Spinal cord (tissue), 10 donors: ENCODE measurements around the gene OSBP2. TPM values are rescaled to one million over a fixed set of nuclear protein-coding genes. Genes with fewer than 3 reads are reported as not detected.

Experiments
- DNase-seq, 6 donors: peaks; one replicate each; pipeline versions ENCODE4 v3.0.0 to v3.0.0-alpha.2; 2013 to 2015; ENCODE audit warnings: low spot score in 6 of 6, low read depth in 4 of 6
- H3K27ac ChIP-seq: one replicate; pipeline ENCODE4 v1.5.1; 2013; ENCODE audit warnings: low read depth, low read length, control low read depth
- H3K27me3 ChIP-seq: one replicate; pipeline ENCODE4 v1.6.1; 2013; ENCODE audit warnings: low read length; ENCODE audit not compliant: control insufficient read depth, insufficient read depth
- H3K36me3 ChIP-seq: one replicate; pipeline ENCODE4 v1.6.1; 2013; ENCODE audit warnings: low read length; ENCODE audit not compliant: control insufficient read depth, insufficient read depth
- H3K4me1 ChIP-seq: one replicate; pipeline ENCODE4 v1.6.1; 2013; ENCODE audit warnings: low read length; ENCODE audit not compliant: control insufficient read depth, insufficient read depth
- H3K4me3 ChIP-seq: one replicate; pipeline ENCODE4 v1.5.1; 2013; ENCODE audit warnings: low read depth, low read length, control low read depth
- H3K9me3 ChIP-seq: one replicate; pipeline ENCODE4 v1.6.1; 2013; ENCODE audit warnings: low read length; ENCODE audit not compliant: control insufficient read depth, insufficient read depth
- WGBS: methylation state at CpG from one replicate; pipeline ENCODE4 v1.1.5; 2013; ENCODE audit warnings: missing lambda C conversion rate; ENCODE audit not compliant: insufficient coverage; 5-methylcytosine and 5-hydroxymethylcytosine counted together
- polyA plus RNA-seq, 2 donors: library from polyadenylated mRNA; unstranded; fragments of 120-200 nt; gene quantifications; one replicate each; pipeline ENCODE4 v1.2.1, GENCODE V29; 2013; ENCODE audit not compliant: insufficient read length in 2 of 2
- total RNA-seq, 2 donors: library from RNA; depleted of rRNA in 1 of 2; stranded (reverse); fragments of 120-200 nt in 1 of 2; fragments of >200 nt in 1 of 2; gene quantifications; one replicate each; pipeline versions ENCODE4 v1.2.3 to v1.2.4, GENCODE V29; 2013 to 2014
- donor health status: healthy.

Gene OSBP2
- total and polyA plus RNA-seq, 4 donors, result 20.7 to 25.0 (median 22.4) TPM

GRCh38 chr22:30944986-30945385, 250.3 kb downstream of the OSBP2 start:
- peaks cover 21% of the 10 kb centered on the region for H3K4me1 ChIP-seq
- 98% methylated on average over 4 of the region's 4 CpGs for WGBS
- H3K36me3 ChIP-seq, result peaks cover 61% of the 10 kb centered on the region
- no peak for DNase-seq
- no peaks in the 10 kb centered on the region for H3K9me3 ChIP-seq
- H3K27me3 ChIP-seq, result no peaks in the 10 kb centered on the region
- no peak overlapping the region for H3K27ac ChIP-seq
- H3K4me3 ChIP-seq, result no peak overlapping the region

GRCh38 chr22:30945653-30946052, 251.0 kb downstream of the OSBP2 start:
- H3K9me3 ChIP-seq, result no peaks in the 10 kb centered on the region
- H3K27me3 ChIP-seq, result no peaks in the 10 kb centered on the region
- H3K36me3 ChIP-seq, result peaks cover 55% of the 10 kb centered on the region
- no peak overlapping the region for H3K4me3 ChIP-seq
- no peak overlapping the region for H3K27ac ChIP-seq
- WGBS, result 100% methylated on average over 1 of the region's 2 CpGs
- no peak for DNase-seq
- peaks cover 21% of the 10 kb centered on the region for H3K4me1 ChIP-seq

- WGBS, result 49% methylated on average over 4 of the region's 7 CpGs
- no peak overlapping the region for H3K27ac ChIP-seq
- no peak for DNase-seq
- H3K36me3 ChIP-seq, result peaks cover 48% of the 10 kb centered on the region
- no peaks in the 10 kb centered on the region for H3K9me3 ChIP-seq
- no peaks in the 10 kb centered on the region for H3K27me3 ChIP-seq
- no peak overlapping the region for H3K4me3 ChIP-seq
- H3K4me1 ChIP-seq, result peaks cover 21% of the 10 kb centered on the region
Observed at GRCh38 chr22:30946354-30946753, 251.7 kb downstream of the OSBP2 start.

- H3K36me3 ChIP-seq, result peaks cover 39% of the 10 kb centered on the region
- WGBS, result 15% methylated on average over 4 of the region's 5 CpGs
- peaks cover 21% of the 10 kb centered on the region for H3K4me1 ChIP-seq
- H3K27ac ChIP-seq, result peak overlapping the region; percentile 60
- no peaks in the 10 kb centered on the region for H3K27me3 ChIP-seq
- peak in 5 of 6 donors; percentile 68 to 97 (median 84) for DNase-seq
- no peaks in the 10 kb centered on the region for H3K9me3 ChIP-seq
- H3K4me3 ChIP-seq, result no peak overlapping the region
Observed at GRCh38 chr22:30947173-30947815, 252.6 kb downstream of the OSBP2 start.

GRCh38 chr22:30947816-30948454, 253.3 kb downstream of the OSBP2 start:
- Histone ChIP-seq H3K27ac (peak overlapping the region; percentile 60), H3K4me1 (peaks cover 21% of the 10 kb centered on the region), H3K9me3 (no peaks in the 10 kb centered on the region), H3K4me3 (no peak overlapping the region), H3K36me3 (peaks cover 33% of the 10 kb centered on the region), H3K27me3 (no peaks in the 10 kb centered on the region)
- DNase-seq, result peak in 5 of 6 donors; percentile 41 to 91 (median 48)
- 6% methylated on average over 2 of the region's 2 CpGs for WGBS

GRCh38 chr22:30948930-30949342, 254.3 kb downstream of the OSBP2 start:
- Histone ChIP-seq H3K4me3 (no peak overlapping the region), H3K27me3 (no peaks in the 10 kb centered on the region), H3K27ac (no peak overlapping the region), H3K9me3 (no peaks in the 10 kb centered on the region), H3K36me3 (peaks cover 28% of the 10 kb centered on the region), H3K4me1 (peaks cover 21% of the 10 kb centered on the region)
- no peak for DNase-seq
- 76% methylated on average over 2 of the region's 3 CpGs for WGBS

GRCh38 chr22:30949934-30950660, 255.4 kb downstream of the OSBP2 start:
- no peak for DNase-seq
- Histone ChIP-seq H3K4me3 (no peak overlapping the region), H3K27me3 (no peaks in the 10 kb centered on the region), H3K27ac (no peak overlapping the region), H3K4me1 (peaks cover 18% of the 10 kb centered on the region), H3K9me3 (no peaks in the 10 kb centered on the region), H3K36me3 (peaks cover 18% of the 10 kb centered on the region)
- WGBS, result 79% methylated on average over 4 of the region's 7 CpGs

GRCh38 chr22:30953206-30953605, 258.5 kb downstream of the OSBP2 start:
- H3K27ac ChIP-seq, result no peak overlapping the region
- H3K9me3 ChIP-seq, result no peaks in the 10 kb centered on the region
- H3K27me3 ChIP-seq, result no peaks in the 10 kb centered on the region
- no peak overlapping the region for H3K4me3 ChIP-seq
- no peaks in the 10 kb centered on the region for H3K4me1 ChIP-seq
- DNase-seq, result no peak
- WGBS, result 60% methylated on average over 2 of the region's 2 CpGs
- H3K36me3 ChIP-seq, result peaks cover 12% of the 10 kb centered on the region

GRCh38 chr22:30955153-30955552, 260.5 kb downstream of the OSBP2 start:
- Histone ChIP-seq H3K4me1 (no peaks in the 10 kb centered on the region), H3K36me3 (peaks cover 3% of the 10 kb centered on the region)
- no peak for DNase-seq

More at GRCh38 chr22:30955153-30955552, 260.5 kb downstream of the OSBP2 start:
- Histone ChIP-seq H3K27me3 (no peaks in the 10 kb centered on the region), H3K9me3 (no peaks in the 10 kb centered on the region), H3K27ac (no peak overlapping the region), H3K4me3 (no peak overlapping the region)
- 95% methylated on average over 3 of the region's 4 CpGs for WGBS
